Mucosa of gallbladder (tissue), 1 donor: ENCODE results near the gene COL13A1. TPM values are rescaled to one million over a fixed set of nuclear protein-coding genes. Genes with fewer than 3 reads are reported as not detected.

Experiments used
- DNase-seq: peaks from one replicate; pipeline ENCODE4 v3.0.0-alpha.2; 2020; ENCODE audit warnings: low spot score
- total RNA-seq: library from RNA; stranded (reverse); gene quantifications from one replicate; pipeline ENCODE4 v1.2.1, GENCODE V29; 2021
- donor health status: DM: no; HTN: no; CAD: no.

Gene COL13A1
- total RNA-seq, 1 donor from 2014 or later, result 2.5 TPM

GRCh38 chr10:69845574-69846292 lies 44.0 kb downstream of the COL13A1 start:
- peak; percentile 30 for DNase-seq

- DNase-seq, result no peak
These were observed 44.7 kb downstream of the COL13A1 start for GRCh38 chr10:69846293-69846921.

GRCh38 chr10:69847458-69847857 lies 45.8 kb downstream of the COL13A1 start:
- no peak for DNase-seq

- DNase-seq, result no peak
These were observed 46.2 kb downstream of the COL13A1 start for GRCh38 chr10:69847883-69848282.

GRCh38 chr10:69848454-69848853 lies 46.7 kb downstream of the COL13A1 start:
- DNase-seq, result no peak

GRCh38 chr10:69849825-69850224 lies 48.1 kb downstream of the COL13A1 start:
- no peak for DNase-seq

GRCh38 chr10:69850440-69850839 lies 48.7 kb downstream of the COL13A1 start:
- no peak for DNase-seq

- no peak for DNase-seq
These were observed 49.6 kb downstream of the COL13A1 start for GRCh38 chr10:69851306-69851705.

GRCh38 chr10:69853064-69853463 lies 51.4 kb downstream of the COL13A1 start:
- DNase-seq, result no peak

GRCh38 chr10:69854511-69855345 lies 53.0 kb downstream of the COL13A1 start:
- no peak for DNase-seq

- no peak for DNase-seq
These were observed 53.8 kb downstream of the COL13A1 start for GRCh38 chr10:69855346-69856111.

GRCh38 chr10:69856601-69857166 lies 55.0 kb downstream of the COL13A1 start:
- DNase-seq, result no peak

- no peak for DNase-seq
These were observed 56.5 kb downstream of the COL13A1 start for GRCh38 chr10:69858201-69858600.

GRCh38 chr10:69860271-69860670 lies 58.6 kb downstream of the COL13A1 start:
- no peak for DNase-seq

GRCh38 chr10:69861251-69862240 lies 59.8 kb downstream of the COL13A1 start:
- DNase-seq, result peak; percentile 38

- DNase-seq, result no peak
These were observed 61.3 kb downstream of the COL13A1 start for GRCh38 chr10:69862882-69863530.

- DNase-seq, result no peak
These were observed 61.9 kb downstream of the COL13A1 start for GRCh38 chr10:69863580-69863979.

- no peak for DNase-seq
These were observed 62.6 kb downstream of the COL13A1 start for GRCh38 chr10:69864321-69864720.

GRCh38 chr10:69865450-69865849 lies 63.7 kb downstream of the COL13A1 start:
- no peak for DNase-seq

- DNase-seq, result no peak
These were observed 64.6 kb downstream of the COL13A1 start for GRCh38 chr10:69866246-69866687.
